Hypothalamus (tissue), 51 donors: ENCODE results near the gene TTLL11.

Experiments used
- DNase-seq, 51 donors: peaks; one replicate each; lab custom pipeline; 2025; lab: John Stamatoyannopoulos, UW

TTLL11 gene

DNA sequence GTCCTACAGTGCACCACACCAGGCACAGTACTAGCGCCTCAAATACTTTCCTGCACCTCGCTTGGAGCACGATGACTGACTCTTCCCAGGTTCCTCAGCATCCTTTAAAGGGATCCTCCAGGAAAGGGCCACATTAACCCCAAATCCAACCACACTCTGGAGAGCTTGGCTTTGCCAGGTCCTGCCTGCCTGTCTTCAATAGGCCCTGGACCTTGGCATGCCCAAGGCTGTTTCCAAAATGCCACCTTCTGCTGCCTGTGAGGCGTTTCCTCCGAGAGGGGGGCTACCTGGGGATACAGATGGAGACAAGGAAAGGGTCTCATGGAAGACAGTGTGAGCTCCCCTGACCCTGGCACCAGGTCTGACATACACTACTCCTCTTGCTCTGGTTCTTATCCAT, 271.8 kb downstream of the TTLL11 start:
- DNase-seq = no peak

DNA sequence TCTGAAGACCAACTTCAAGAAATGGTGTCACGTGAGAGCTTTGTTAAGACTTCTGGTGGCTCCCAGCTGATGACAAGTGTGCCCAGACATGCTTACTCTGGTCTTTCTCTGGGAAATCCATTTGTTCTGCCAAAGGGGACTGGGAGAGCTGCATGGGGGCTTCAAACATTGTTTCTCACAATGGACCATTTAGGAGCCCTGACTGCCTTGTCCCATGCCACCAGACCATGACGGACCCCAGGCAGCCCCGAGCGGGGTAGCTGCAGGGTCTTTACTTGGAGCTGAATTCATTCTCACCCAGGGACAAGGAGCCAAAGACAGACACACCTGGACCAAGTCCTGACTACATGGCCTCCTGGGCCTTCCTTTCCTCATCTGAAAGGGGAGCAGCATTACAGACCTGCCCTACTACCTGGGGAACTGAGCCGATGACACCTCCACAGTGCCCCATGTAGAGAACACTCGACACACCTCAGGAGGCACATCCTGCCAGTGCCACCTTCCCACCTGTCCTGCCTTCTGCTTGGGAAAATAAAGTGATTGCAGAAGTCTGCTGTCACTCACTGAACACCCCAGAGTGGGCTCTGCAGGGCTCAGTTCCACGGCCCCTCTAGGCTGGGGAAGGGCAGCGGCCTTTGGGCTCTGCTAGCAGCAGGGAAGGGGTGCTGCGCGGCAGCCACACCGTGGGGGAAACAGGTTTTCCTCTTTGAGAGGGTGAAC, 272.7 kb downstream of the TTLL11 start:
- no peak for DNase-seq

DNA sequence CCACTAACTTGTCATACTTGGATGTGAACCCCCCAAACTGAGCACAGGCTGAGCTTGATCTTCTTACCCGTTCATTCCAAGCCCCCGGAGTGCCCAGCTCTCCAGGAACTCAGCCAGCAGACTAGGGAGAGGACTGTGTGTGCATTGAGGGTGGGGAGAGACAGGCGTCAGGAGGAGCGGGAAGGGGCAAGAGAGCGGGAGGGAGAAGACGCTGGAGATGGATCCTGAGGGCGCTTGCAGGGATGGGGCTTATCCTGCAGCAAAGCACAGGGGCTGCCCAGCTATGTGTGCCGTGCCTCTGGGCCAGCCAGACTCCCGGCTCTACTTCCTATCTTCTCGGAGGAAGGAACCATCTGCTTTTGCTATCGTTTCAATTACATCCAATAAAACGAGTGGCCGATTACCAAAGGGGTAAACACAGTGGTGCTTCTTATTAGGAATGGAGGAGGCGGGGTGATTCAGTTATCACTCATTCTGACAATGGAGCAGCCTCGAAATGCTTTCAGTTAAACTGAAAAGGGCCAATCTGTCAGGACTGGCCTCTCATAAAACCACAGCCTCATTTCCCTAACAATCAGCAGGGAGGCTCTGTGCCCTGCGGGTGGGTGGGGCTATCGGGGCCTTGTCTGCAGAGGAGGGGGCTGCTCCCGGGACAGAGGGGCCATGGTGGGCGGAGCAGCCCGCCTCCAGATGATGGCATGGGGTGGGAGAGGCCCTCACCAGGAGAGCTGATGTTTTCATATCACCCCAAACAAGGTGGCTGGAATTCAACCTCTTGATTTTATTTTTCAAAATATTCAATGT, 273.5 kb downstream of the TTLL11 start:
- DNase-seq = no peak

DNA sequence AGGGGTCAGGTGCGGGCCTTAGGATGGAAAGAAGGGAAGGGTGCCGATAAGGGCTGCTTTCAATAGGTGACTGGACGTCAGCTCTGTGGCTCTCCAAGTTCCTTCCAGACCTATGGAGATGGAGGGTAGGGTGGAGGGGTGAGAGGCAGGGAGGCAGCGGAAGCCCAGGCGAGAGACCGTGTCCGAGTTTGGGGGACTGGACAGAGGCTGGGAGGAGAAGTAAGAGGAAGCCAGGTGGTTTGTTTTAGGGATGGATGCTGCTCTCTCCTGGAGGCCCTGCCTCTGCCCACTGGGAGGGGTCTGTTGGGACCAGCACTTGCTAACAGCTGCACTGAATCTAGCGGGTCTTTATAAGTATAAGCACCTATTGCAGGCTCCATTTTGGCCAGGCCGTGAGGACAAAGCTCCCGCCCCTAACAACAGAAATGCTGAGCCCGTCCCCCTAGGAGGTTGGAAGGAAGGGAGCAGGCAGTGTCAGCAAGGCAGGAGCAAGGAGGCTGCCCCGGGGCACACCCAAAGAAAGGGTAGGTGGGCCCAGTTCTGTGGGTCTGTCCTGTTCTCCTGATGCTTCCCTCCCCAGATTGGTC, 274.2 kb downstream of the TTLL11 start:
- no peak for DNase-seq

DNA sequence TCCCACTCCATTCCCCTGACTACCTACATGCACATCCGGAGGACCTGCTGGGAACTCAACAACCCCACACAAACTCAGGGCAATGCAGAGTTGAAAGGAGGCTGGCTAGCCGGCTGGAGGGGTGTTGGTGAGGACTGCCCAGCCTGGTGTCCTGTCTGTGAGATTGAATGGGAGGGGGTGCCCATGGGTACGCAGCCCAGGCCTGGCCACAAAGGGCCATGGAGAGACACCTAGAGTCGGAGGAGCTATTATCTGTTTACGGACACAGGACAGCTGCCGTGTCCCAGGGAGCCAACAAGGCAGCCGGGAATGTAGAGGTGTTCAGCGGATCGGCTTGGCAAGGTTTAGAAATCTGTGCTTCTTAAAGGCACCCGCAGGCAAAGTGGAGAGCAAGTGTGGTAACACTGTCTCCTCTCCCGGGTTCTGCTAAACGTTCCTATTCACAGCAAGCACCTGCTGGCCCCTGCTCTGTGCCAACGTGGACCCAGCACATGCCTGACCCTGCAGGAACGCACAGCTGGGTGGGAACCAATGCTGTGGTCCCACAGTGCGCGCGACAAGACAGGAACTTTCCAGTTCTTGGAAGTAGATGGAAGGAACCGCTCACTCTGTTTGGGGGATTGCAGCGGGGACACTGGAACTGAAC, 275.0 kb downstream of the TTLL11 start:
- DNase-seq = no peak

DNA sequence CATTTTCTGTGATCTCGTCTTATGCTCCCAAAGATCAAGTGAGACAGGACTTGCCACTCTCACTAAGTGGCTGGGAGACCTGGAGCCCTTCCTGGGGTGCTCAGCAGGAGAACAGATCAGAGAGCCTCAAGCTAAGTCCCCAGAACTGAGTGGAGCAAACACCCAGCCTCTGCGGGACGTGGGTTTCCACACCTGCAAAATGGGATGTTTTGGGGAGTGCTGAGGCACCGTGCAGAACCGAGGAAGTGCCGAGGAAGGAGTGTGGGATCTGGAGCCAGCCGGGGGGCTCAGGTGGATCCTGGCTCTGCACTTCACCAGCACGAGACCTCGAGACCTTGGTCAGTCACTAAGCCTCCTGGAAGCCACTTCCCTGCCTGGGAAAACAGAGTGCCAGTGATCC, 275.6 kb downstream of the TTLL11 start:
- DNase-seq = no peak

DNA sequence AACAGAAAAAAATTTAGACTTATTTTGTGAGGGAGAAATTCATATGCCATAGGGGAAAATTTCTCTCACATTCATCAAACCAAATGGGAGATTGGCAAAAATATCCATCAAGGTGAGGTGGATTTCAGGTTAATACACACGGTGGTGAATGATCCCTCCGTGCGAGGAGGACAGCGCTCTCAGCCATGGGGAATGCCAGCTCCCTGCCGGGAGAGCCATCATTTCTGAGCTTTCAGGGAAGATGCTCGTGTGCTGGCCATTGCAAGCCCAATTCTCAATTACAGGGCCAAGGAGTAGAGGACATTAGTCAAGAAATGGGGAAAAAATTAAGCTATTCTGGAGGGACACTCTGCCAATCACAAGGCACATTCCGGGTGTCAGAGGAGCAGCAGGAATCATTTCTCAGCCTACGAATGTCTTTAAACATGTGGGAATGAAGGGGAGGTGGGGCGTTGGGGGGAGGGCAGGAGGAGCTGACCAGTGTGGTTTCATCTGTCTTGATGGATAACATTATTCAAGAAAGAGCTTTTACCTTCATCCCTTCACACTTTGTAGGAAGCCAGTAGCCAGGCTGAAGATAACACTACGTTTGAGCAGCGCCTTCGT, 276.2 kb downstream of the TTLL11 start:
- DNase-seq = no peak

DNA sequence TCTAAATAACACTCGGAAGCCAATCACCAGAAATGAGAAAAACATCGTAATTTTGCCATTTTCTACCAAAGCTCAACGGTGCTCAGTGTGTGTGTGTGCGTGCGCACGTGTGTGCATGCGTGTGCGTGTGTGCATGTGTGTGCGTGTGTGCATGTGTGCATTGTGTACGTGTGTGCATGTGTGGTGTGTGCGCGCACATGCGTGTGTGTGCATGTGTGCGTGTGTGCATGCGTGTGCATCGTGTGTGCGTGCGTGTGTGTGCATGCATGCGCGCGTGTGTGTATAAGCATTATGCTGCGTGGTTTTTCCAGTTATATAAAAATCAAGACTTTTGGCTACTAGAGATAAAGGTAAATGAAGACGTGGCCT, 276.7 kb downstream of the TTLL11 start:
- no peak for DNase-seq

DNA sequence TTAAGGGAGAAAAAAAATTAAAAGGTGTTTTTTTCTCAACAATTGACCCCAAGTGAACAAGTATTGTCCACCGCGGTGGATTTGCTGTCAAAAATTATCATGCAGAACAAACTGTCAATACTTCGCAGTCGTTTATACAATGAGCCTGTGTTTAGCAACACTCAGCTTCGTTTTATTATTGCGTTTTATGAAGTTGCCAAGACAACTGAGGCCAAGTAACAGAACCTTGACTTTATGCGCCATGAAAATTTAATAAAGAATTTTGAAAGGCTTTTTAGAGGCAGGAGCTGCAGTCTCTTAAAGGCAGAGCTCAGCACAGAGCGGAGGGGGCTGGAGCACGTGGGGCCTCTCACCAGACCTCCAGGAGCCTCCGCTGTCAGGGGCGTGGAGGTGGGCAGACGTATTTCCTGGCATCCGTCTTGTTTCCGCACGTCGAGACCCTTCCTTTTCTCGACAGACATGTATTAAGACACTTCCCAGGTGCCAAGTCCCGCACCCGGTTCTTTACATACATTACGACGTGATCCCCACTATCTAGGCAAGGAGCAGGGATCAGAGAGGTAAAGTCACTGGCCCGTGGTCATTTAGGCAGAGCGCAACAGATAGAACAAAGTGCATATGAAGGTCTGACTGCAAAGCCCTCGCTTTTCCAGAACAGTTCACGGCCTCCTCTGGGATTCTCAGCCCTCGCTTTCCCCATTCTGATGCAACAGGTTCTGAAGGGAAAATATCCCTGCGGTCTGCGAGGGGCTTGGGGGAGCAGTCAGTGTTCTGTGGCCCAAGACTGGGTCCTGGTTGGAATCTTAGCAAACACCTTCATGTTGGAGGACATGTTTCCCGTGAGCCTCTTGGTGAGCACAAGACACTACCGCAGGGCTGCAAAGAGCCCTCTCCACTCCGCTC, 277.3 kb downstream of the TTLL11 start:
- DNase-seq = no peak

DNA sequence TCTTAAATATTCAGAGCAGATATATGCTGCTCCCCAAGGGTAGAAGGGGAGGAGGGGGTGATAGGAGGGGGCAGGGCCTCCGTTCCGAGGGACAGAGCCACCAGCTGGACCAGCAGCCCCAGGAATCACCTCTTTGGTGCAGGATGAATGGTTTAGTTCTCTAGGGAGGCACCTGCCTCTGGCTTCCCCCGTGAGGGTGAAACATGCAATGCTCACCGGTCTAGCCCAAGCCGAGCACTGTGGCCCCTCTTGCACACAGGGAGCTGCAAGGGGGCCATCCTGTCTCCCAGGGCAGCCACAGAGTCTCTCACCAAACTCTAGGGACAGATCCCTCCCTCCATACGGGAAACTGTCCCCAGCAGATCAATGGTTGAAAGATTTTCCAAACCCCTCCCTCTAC, 278.0 kb downstream of the TTLL11 start:
- DNase-seq = no peak

DNA sequence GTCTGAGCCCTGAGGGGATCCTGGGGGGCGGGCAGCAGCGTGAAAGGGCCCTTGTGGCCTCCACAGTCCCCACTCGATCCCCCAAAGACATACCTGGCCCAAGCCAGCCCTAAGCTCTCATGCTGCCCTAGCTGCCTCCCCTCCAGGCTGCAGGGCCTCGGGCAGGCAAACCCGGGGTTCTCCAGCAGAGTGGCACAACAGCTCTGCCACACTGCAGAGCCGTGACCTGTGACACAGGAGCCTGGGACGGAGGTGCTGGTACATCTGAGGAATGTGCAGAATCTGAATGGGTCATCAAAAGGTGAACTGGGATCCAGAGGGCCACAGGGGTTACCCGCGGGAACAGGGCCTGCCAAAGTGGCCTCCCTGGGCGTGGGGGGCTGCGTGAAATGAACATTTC, 278.5 kb downstream of the TTLL11 start:
- DNase-seq = no peak

DNA sequence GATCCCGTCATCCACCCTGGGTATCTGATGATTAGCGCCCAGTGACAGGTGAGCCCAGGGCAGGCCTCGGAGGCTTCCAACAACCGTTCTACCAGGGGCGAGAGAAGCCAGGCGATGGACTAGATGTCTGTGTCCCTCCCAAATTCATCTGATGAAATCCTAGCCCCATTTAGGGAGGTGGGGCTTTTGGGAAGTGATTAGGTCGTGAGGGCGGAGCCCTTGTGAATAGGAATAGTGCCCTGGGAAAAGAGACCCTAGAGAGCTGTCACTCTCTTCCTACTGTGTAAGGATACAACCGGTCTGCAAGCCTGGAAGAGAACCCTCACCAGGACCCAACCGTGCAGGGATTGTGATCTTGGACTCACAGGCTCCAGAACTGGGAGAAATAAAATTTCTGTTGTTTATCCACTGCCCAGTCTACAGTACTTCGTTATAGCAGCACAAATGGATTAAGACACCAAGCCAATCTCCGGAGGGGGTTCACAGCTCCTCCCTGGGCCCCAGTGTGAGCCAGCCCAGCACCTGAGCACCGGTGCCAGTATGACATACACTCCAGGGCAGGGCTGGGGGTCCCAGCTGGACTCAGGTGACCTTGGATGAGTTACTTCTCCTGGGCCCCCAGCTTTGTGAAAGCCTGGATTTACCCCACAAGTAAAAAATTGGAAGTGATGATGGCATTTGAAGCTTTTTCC, 279.4 kb downstream of the TTLL11 start:
- no peak for DNase-seq

DNA sequence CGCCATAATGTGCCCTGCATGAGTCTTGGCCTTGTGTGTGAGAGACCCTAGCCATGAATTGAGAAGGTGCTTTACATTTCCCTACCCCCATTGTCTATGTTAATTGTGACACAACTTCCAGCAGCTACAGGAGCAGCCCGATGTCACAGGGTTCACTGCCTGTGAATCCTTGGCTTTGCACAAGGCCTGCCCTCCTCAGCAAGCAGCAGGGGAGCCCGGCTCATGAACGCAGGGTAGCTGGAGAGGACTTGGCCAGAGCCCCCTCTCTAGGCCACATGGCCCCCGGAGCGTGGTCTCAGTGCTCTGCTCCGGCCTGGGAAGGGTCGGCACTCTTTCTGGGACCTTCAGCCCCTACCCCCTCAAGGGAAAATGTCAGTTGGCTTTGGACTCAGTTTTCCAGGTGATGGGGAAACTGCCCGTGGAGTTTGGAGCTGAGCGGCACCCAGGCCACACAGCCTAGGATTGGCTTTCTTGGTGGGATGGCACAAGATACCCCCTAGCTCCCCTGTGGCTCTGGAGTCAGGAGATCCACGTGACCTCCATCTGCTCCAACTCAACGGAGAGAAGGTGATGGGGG, 280.9 kb downstream of the TTLL11 start:
- DNase-seq = no peak

DNA sequence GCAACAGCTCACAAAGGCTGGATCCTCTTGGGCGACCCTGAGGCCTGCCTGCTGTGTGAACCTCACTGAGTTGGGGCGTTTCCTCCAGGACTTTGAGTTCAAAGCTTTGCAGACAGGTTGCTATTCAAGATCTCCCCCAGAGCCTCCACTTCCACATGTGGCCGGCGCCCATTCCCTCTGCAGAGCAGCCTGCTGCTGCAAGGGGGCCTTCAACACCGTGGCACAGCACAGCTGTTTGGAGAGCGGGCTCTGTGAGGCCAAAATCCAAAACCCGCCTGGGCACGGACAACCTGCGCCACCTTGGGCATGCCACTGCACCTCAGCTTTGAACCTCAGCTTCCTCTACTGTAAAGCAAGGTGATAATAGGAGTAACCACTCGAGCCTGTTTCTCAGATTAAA, 281.4 kb downstream of the TTLL11 start:
- no peak for DNase-seq

DNA sequence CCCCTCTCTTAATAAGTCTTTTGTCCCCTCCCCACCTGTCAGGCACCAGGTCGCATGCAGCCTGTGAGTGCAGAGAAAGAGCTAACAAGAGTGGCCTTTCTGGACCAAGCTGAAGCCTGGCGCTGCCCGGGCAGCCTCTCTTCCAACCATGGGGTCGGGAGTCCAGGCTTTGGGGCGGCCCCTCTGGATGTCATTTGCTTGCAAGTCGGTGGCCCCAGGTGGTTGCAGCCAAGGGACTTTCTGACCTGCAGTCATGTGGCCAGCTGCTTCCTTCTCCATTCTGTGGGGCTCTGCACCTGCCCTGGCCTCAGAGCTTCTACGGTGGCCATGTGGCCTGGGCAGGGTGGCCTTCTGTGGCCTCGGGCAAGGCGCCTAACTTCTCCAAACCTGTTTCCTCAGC, 282.0 kb downstream of the TTLL11 start:
- no peak for DNase-seq

DNA sequence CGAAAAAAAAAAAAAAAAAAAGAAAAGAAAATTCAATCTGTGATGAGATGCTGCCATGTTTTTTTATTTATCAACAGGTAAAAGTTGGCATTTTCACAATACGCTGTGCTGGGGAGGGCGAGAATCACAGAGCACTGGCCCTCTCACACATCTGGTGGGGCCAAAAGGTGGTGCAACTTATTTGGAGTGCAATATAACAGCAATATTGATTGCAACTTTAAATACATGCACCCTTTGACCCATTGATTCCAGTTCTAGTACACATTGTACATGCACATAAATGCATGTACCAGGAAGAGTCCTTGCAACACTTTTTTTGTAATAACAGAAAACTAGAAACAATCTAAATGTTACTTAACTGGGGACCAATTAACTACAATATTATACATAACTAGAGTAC, 282.6 kb downstream of the TTLL11 start:
- no peak for DNase-seq

DNA sequence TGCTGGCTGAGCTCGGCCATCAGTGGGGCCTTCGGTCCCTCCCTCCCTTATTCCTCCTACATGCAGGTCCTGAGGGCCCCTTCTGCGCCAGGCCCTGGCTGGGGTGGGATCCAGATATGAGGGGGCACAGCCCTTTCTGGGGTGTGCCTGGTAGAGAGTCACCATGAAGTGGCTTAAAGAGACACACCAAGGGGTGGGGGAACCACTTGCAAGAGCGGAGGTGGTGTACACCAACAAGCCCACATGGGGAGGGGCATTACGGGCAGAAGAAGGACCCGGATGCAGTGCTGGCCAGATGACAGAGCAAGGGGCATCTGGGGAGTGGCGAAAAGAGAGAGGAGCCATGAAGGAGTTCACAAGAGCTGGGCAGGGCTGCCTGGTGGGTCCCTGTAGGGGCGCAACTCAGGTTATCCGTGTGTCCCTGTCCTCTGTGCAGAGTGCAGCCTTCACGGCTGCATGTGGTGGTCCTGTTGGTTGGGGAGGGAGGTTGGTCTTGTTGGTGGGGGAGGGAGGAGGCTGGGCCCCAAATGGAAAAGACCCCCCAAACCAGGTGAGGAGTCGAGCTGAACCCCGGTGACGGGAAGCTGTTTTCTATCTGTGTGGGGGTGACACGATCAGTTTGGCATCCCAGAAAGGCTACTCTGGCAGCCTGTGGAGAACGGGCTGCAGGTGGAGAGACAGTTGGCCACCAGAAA, 283.6 kb downstream of the TTLL11 start:
- DNase-seq = no peak

DNA sequence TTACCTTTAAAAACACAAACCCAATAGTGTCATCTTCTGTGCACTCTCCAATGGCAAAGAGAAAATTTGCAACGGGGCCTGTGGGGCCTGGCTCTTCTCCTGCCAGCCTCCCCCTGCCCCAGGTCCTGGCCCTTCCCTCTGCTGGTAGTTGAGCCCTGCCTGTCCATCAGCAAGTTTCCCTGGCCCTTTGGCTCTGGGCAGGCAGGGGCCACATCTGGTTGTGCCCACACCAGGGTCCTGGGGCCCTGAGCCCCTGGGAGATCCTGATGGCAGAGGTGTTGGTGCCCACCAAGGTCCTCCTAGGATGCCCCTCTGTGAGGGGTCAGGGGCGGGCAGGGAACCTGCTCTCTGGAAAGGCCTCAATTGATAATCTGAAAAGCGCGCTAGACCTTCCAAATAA, 284.3 kb downstream of the TTLL11 start:
- no peak for DNase-seq
